Gastrocnemius medialis (tissue), 4 donors: Measurements from ENCODE around the gene ALDH1B1. TPM values are rescaled to one million over a fixed set of nuclear protein-coding genes. Genes with fewer than 3 reads are reported as not detected.

Source experiments
- ATAC-seq, 2 donors: fragments of 150-250 bp; one replicate each; pipeline ENCODE4 v1.9.1; 2016
- DNase-seq, 2 donors: peaks; one replicate each; pipeline ENCODE4 v3.0.0-alpha.2; 2019
- H3K27ac ChIP-seq, 4 donors: fragments of 200-600 bp; sonication (generic); 1 replicate in 1 of 4; 2 replicates in 3 of 4; pipeline ENCODE4 v1.5.1; 2016 to 2018; ENCODE audit warnings: mild to moderate bottlenecking in 2 of 4, moderate library complexity in 1 of 4
- H3K27me3 ChIP-seq, 3 donors: fragments of 200-600 bp; sonication (generic) in 2 of 3; 1 replicate in 1 of 3; 2 replicates in 2 of 3; pipeline versions ENCODE4 v1.5.1 to v1.6.0; 2016 to 2019; ENCODE audit warnings: mild to moderate bottlenecking in 1 of 3, moderate library complexity in 1 of 3
- H3K36me3 ChIP-seq, 2 donors: fragments of 200-600 bp; sonication (generic) in 1 of 2; one replicate each; pipeline ENCODE4 v1.5.1; 2017 to 2018
- H3K4me1 ChIP-seq, 2 donors: fragments of 200-600 bp; sonication (generic) in 1 of 2; one replicate each; pipeline ENCODE4 v1.5.1; 2016 to 2017; ENCODE audit warnings: mild to moderate bottlenecking in 2 of 2
- H3K4me3 ChIP-seq, 4 donors: fragments of 200-600 bp; sonication (generic) in 3 of 4; 1 replicate in 1 of 4; 2 replicates in 3 of 4; pipeline ENCODE4 v1.5.1; 2016 to 2019; ENCODE audit warnings: mild to moderate bottlenecking in 2 of 4
- H3K9me3 ChIP-seq, 3 donors: fragments of 200-600 bp; sonication (generic) in 2 of 3; 1 replicate in 1 of 3; 2 replicates in 2 of 3; pipeline ENCODE4 v1.5.1; 2016 to 2019
- CTCF ChIP-seq, 5 experiments: fragments of 450-650 bp in 3 of 5; fragments of 200-600 bp in 2 of 5; sonication (generic) in 2 of 5; IDR thresholded peaks in 4 of 5; conservative IDR thresholded peaks in 1 of 5; 1 replicate in 4 of 5; 2 replicates in 1 of 5; pipeline ENCODE4 v1.5.1; 2016 to 2019; ENCODE audit warnings: antibody characterized with exemption in 5 of 5, mild to moderate bottlenecking in 3 of 5, moderate library complexity in 3 of 5
- POLR2A ChIP-seq, 2 donors: fragments of 450-650 bp; IDR thresholded peaks; one replicate each; pipeline ENCODE4 v1.6.1; 2017; ENCODE audit warnings: antibody characterized with exemption in 2 of 2, mild to moderate bottlenecking in 2 of 2, moderate library complexity in 2 of 2
- in situ Hi-C, 4 donors: fragments of 200-750 bp; cut with MboI; loops; one replicate each; pipeline versions ENCODE4 v1.15.0 to v1.8.0; 2017; ENCODE audit warnings: low sequenced_read_pairs in 4 of 4
- intact Hi-C: fragments of 100-400 bp; cut with DNase I; formaldehyde crosslinking; loops from one replicate; pipeline ENCODE4 v1.15.1; 2023; ENCODE audit warnings: low total_unique reads
- total RNA-seq, 4 donors: library from RNA; depleted of rRNA; stranded (reverse); fragments of >200 nt; gene quantifications; one replicate each; pipeline versions ENCODE4 v1.1.0 to v1.2.3, GENCODE V29; 2016

ALDH1B1 gene
- total RNA-seq, 4 donors from 2014 or later, result 21.0 to 50.9 (median 36.0) TPM

GRCh38 chr9:38350529-38350928 lies 42.0 kb upstream of the ALDH1B1 start:
- intact Hi-C loops (no loop called here), in situ Hi-C loops (loop anchor here in 2 of 4 donors (10.0 to 25.0 kb wide), 2 partner anchors 64 to 238 kb away; no protein-coding TSS in a partner anchor)
- no peaks in the 10 kb centered on the region for H3K27me3 ChIP-seq
- H3K4me3 ChIP-seq, result no peak overlapping the region
- H3K27ac ChIP-seq, result no peak overlapping the region
- H3K9me3 ChIP-seq, result no peaks in the 10 kb centered on the region
- no peaks in the 10 kb centered on the region for H3K4me1 ChIP-seq
- ATAC-seq (no peak), DNase-seq (no peak)
- no peaks in the 10 kb centered on the region for H3K36me3 ChIP-seq
- TF ChIP-seq POLR2A (IDR thresholded peaks at IDR 0.05), result no peak
- TF ChIP-seq CTCF (IDR thresholded peaks at IDR 0.05 in 4 of 5, conservative IDR thresholded peaks at IDR 0.05 in 1 of 5), result no peak

- Histone ChIP-seq H3K27ac (no peak overlapping the region), H3K4me1 (no peaks in the 10 kb centered on the region), H3K9me3 (no peaks in the 10 kb centered on the region), H3K4me3 (no peak overlapping the region), H3K36me3 (no peaks in the 10 kb centered on the region), H3K27me3 (no peaks in the 10 kb centered on the region)
- intact Hi-C loops (no loop called here), in situ Hi-C loops (loop anchor here in 2 of 4 donors (10.0 to 25.0 kb wide), 2 partner anchors 62 to 240 kb away; no protein-coding TSS in a partner anchor)
- ATAC-seq (no peak), DNase-seq (no peak)
- TF ChIP-seq CTCF (IDR thresholded peaks at IDR 0.05 in 4 of 5, conservative IDR thresholded peaks at IDR 0.05 in 1 of 5), result no peak
- no peak for TF ChIP-seq POLR2A (IDR thresholded peaks at IDR 0.05)
Observed at GRCh38 chr9:38352530-38353328, 39.8 kb upstream of the ALDH1B1 start.

- in situ Hi-C loops, result loop anchor here in 2 of 4 donors (5.0 to 25.0 kb wide), 3 partner anchors 52 to 243 kb away; no protein-coding TSS in a partner anchor
Observed at GRCh38 chr9:38355115-38355514, 37.4 kb upstream of the ALDH1B1 start.

GRCh38 chr9:38355517-38356120 lies 36.9 kb upstream of the ALDH1B1 start:
- Histone ChIP-seq H3K27ac (no peak overlapping the region), H3K27me3 (no peaks in the 10 kb centered on the region), H3K4me1 (no peaks in the 10 kb centered on the region), H3K9me3 (no peaks in the 10 kb centered on the region), H3K4me3 (no peak overlapping the region), H3K36me3 (no peaks in the 10 kb centered on the region)
- DNase-seq (no peak), ATAC-seq (no peak)
- TF ChIP-seq CTCF (IDR thresholded peaks at IDR 0.05 in 4 of 5, conservative IDR thresholded peaks at IDR 0.05 in 1 of 5) (no peak), POLR2A (IDR thresholded peaks at IDR 0.05) (no peak)
- in situ Hi-C loops, result loop anchor here in 2 of 4 donors (5.0 to 25.0 kb wide), 3 partner anchors 52 to 243 kb away; no protein-coding TSS in a partner anchor
- intact Hi-C loops, result no loop called here

More at GRCh38 chr9:38355115-38355514, 37.4 kb upstream of the ALDH1B1 start:
- ATAC-seq (no peak), DNase-seq (no peak)
- TF ChIP-seq POLR2A (IDR thresholded peaks at IDR 0.05) (no peak), CTCF (IDR thresholded peaks at IDR 0.05 in 4 of 5, conservative IDR thresholded peaks at IDR 0.05 in 1 of 5) (no peak)
- no peaks in the 10 kb centered on the region for H3K9me3 ChIP-seq
- no peak overlapping the region for H3K4me3 ChIP-seq
- no peaks in the 10 kb centered on the region for H3K27me3 ChIP-seq
- H3K27ac ChIP-seq, result no peak overlapping the region
- H3K36me3 ChIP-seq, result no peaks in the 10 kb centered on the region
- intact Hi-C loops, result no loop called here
- H3K4me1 ChIP-seq, result no peaks in the 10 kb centered on the region
